Hematopoietic multipotent progenitor cell treated with erythropoietin and hydrocortisone succinate and interleukin-3 and kit ligand, for 8 days (in vitro differentiated cells): ENCODE measurements around the gene GALNT18.

ENCODE experiments used
- DNase-seq: peaks from one replicate; pipeline ENCODE4 v3.0.0-alpha.2; 2015

GALNT18 gene

GRCh38 chr11:11563200-11563975, 58.4 kb downstream of the GALNT18 start:
- DNase-seq = no peak

- no peak for DNase-seq
These were observed 59.8 kb downstream of the GALNT18 start for GRCh38 chr11:11561991-11562390.

- DNase-seq = no peak
These were observed 63.0 kb downstream of the GALNT18 start for GRCh38 chr11:11558826-11559225.

GRCh38 chr11:11558396-11558795, 63.4 kb downstream of the GALNT18 start:
- no peak for DNase-seq

GRCh38 chr11:11555208-11555607, 66.6 kb downstream of the GALNT18 start:
- DNase-seq = no peak

- no peak for DNase-seq
These were observed 68.2 kb downstream of the GALNT18 start for GRCh38 chr11:11553573-11553972.

- no peak for DNase-seq
These were observed 69.2 kb downstream of the GALNT18 start for GRCh38 chr11:11552529-11553087.

GRCh38 chr11:11550534-11550933, 71.3 kb downstream of the GALNT18 start:
- DNase-seq = no peak

- DNase-seq = no peak
These were observed 76.2 kb downstream of the GALNT18 start for GRCh38 chr11:11545285-11546275.

GRCh38 chr11:11543656-11544055, 78.1 kb downstream of the GALNT18 start:
- DNase-seq = no peak

GRCh38 chr11:11540157-11540556, 81.6 kb downstream of the GALNT18 start:
- no peak for DNase-seq

- no peak for DNase-seq
These were observed 83.4 kb downstream of the GALNT18 start for GRCh38 chr11:11538277-11538960.

GRCh38 chr11:11537871-11538270, 83.9 kb downstream of the GALNT18 start:
- no peak for DNase-seq

- no peak for DNase-seq
These were observed 84.4 kb downstream of the GALNT18 start for GRCh38 chr11:11537372-11537771.

GRCh38 chr11:11536650-11537049, 85.2 kb downstream of the GALNT18 start:
- DNase-seq = no peak

GRCh38 chr11:11535611-11536010, 86.2 kb downstream of the GALNT18 start:
- no peak for DNase-seq

GRCh38 chr11:11534981-11535380, 86.8 kb downstream of the GALNT18 start:
- DNase-seq = no peak

- no peak for DNase-seq
These were observed 88.1 kb downstream of the GALNT18 start for GRCh38 chr11:11533751-11534150.

GRCh38 chr11:11533057-11533456, 88.7 kb downstream of the GALNT18 start:
- no peak for DNase-seq

GRCh38 chr11:11532574-11532973, 89.2 kb downstream of the GALNT18 start:
- no peak for DNase-seq

- DNase-seq = no peak
These were observed 90.5 kb downstream of the GALNT18 start for GRCh38 chr11:11531131-11531908.

GRCh38 chr11:11528986-11529385, 92.8 kb downstream of the GALNT18 start:
- DNase-seq = no peak
